A549 (cell line): ENCODE data around the gene CATSPERZ. TPM values are rescaled to one million over a fixed set of nuclear protein-coding genes. Genes with fewer than 3 reads are reported as not detected.

Experiments
- ATAC-seq, 2 experiments: fragments of 200-7000 bp in 1 of 2; fragments of >200 bp in 1 of 2; cut with Nextera tagmentation in 1 of 2; cut with Tn5 transposase in 1 of 2; 3 replicates each; pipeline versions ENCODE4 v1.8.0 to v1.9.1; 2018 to 2020; ENCODE audit warnings: mild to moderate bottlenecking in 1 of 2, moderate library complexity in 1 of 2
- CTCF ChIA-PET: fragments of 300-600 bp; sonication (Branson Sonifier 250); formaldehyde crosslinking; extraction: SDS; loops from one replicate; lab custom pipeline; 2021; ENCODE audit warnings: antibody characterized with exemption, inconsistent platforms; lab: Yijun Ruan, JAX
- POLR2A ChIA-PET: fragments of 350-600 bp; formaldehyde crosslinking; extraction: SDS; loops from one replicate; lab custom pipeline; 2021; ENCODE audit warnings: antibody characterized with exemption, inconsistent platforms; lab: Yijun Ruan, JAX
- DNase-seq, 2 experiments: peaks; one replicate each; pipeline versions ENCODE4 v3.0.0 to v3.0.0-alpha.2; 2011 to 2016; ENCODE audit warnings: low read depth in 1 of 2, low spot score in 1 of 2
- FAIRE-seq: peaks from 2 replicates; lab custom pipeline; 2011; peaks lifted over from hg19 to GRCh38; lab: Jason Lieb, UNC
- H3K27ac ChIP-seq, 2 experiments: fragments of >200 bp; sonication (Bioruptor Twin); formaldehyde crosslinking; 3 replicates each; pipeline ENCODE4 v1.5.1; 2016 to 2017
- H3K4me1 ChIP-seq: fragments of >200 bp; sonication (Bioruptor Twin); formaldehyde crosslinking; 3 replicates; pipeline ENCODE4 v1.6.1; 2016
- H3K4me2 ChIP-seq: fragments of >200 bp; sonication (Bioruptor Twin); formaldehyde crosslinking; 3 replicates; pipeline ENCODE4 v1.6.1; 2016
- H3K4me3 ChIP-seq: fragments of >200 bp; sonication (Bioruptor Twin); formaldehyde crosslinking; 3 replicates; pipeline ENCODE4 v1.5.1; 2016
- H3K9me3 ChIP-seq: fragments of >200 bp; sonication (Bioruptor Twin); formaldehyde crosslinking; 3 replicates; pipeline ENCODE4 v1.6.1; 2016
- BHLHE40 ChIP-seq: IDR thresholded peaks from 2 replicates; pipeline ENCODE4 v1.6.1; 2012; ENCODE audit warnings: low read depth, low read length, inconsistent platforms
- CEBPB ChIP-seq, 2 experiments: fragments of >200 bp in 1 of 2; sonication (Bioruptor Twin) in 1 of 2; formaldehyde crosslinking in 1 of 2; IDR thresholded peaks; 2 replicates each; pipeline ENCODE4 v1.6.1; 2012 to 2016
- EP300 ChIP-seq, 2 experiments: fragments of >200 bp; sonication (Bioruptor Twin); formaldehyde crosslinking; IDR thresholded peaks; 2 replicates in 1 of 2; 3 replicates in 1 of 2; pipeline ENCODE4 v1.6.1; 2016 to 2017
- ESRRA ChIP-seq: fragments of 150-350 bp; IDR thresholded peaks from 2 replicates; pipeline ENCODE4 v1.6.1; 2014; ENCODE audit warnings: mild to moderate bottlenecking, low read length, borderline replicate concordance
- FOSL2 ChIP-seq, 2 experiments: fragments of 450-650 bp in 1 of 2; fragments of >200 bp in 1 of 2; sonication (Bioruptor Twin) in 1 of 2; formaldehyde crosslinking; IDR thresholded peaks; 2 replicates each; pipeline versions ENCODE4 v1.5.0 to v1.6.1; 2016 to 2020; ENCODE audit warnings: mild to moderate bottlenecking in 1 of 2, moderate library complexity in 1 of 2
- GATA3 ChIP-seq: IDR thresholded peaks from 2 replicates; pipeline ENCODE4 v1.6.1; 2012; ENCODE audit warnings: borderline replicate concordance
- HOXB5 ChIP-seq: fragments of 250-450 bp; sonication (Bioruptor Pico); IDR thresholded peaks from 2 replicates; pipeline ENCODE4 v1.5.0; 2020; ENCODE audit warnings: mild to moderate bottlenecking, moderate library complexity
- JUN ChIP-seq, 2 experiments: fragments of >200 bp; sonication (Bioruptor Twin); formaldehyde crosslinking; IDR thresholded peaks; 2 replicates in 1 of 2; 3 replicates in 1 of 2; pipeline ENCODE4 v1.6.1; 2016 to 2017
- KDM1A ChIP-seq: fragments of 200-600 bp; sonication (generic); IDR thresholded peaks from 2 replicates; pipeline ENCODE4 v1.6.1; 2016; ENCODE audit warnings: low read depth, mild to moderate bottlenecking
- MYC ChIP-seq: IDR thresholded peaks from 2 replicates; pipeline ENCODE4 v1.6.1; 2012; ENCODE audit warnings: mild to moderate bottlenecking, inconsistent platforms, low read length, improper control_type of control experiment, borderline replicate concordance
- POLR2A ChIP-seq: IDR thresholded peaks from 2 replicates; pipeline ENCODE4 v1.6.1; 2012; ENCODE audit warnings: mild to moderate bottlenecking, low read length
- POLR2AphosphoS2 ChIP-seq: conservative IDR thresholded peaks from 2 replicates; pipeline ENCODE4 v1.6.1; 2012; ENCODE audit warnings: low read length, improper control_type of control experiment, inconsistent platforms
- RARB ChIP-seq: fragments of 250-450 bp; sonication (Bioruptor Pico); IDR thresholded peaks from 2 replicates; pipeline ENCODE4 v1.8.0; 2021; ENCODE audit warnings: mild to moderate bottlenecking, moderate library complexity
- TFCP2L1 ChIP-seq: fragments of 250-450 bp; sonication (Bioruptor Pico); IDR thresholded peaks from 2 replicates; pipeline ENCODE4 v1.5.0; 2021; ENCODE audit warnings: mild to moderate bottlenecking
- ZFP36 ChIP-seq: fragments of 450-650 bp; IDR thresholded peaks from 2 replicates; pipeline ENCODE4 v1.6.1; 2014; ENCODE audit warnings: borderline replicate concordance; ENCODE audit not compliant: partially characterized antibody
- ZNF302 ChIP-seq: fragments of 250-450 bp; sonication (Bioruptor Pico); IDR thresholded peaks from 2 replicates; pipeline ENCODE4 v1.9.0; 2021; ENCODE audit warnings: inconsistent platforms, mild to moderate bottlenecking, moderate library complexity
- ZSCAN20 ChIP-seq: fragments of 250-450 bp; sonication (Bioruptor Pico); IDR thresholded peaks from 2 replicates; pipeline ENCODE4 v1.8.0; 2022; ENCODE audit warnings: mild to moderate bottlenecking, moderate library complexity
- WGBS: methylation state at CpG from one replicate; pipeline ENCODE4 v1.1.6; 2017; ENCODE audit errors: missing lambda C conversion rate; 5-methylcytosine and 5-hydroxymethylcytosine counted together
- polyA plus RNA-seq, 4 experiments: library from polyadenylated mRNA; depleted of rRNA in 3 of 4; stranded (reverse); fragments of >200 nt; fragmentation: RNase III in 1 of 4; extraction: RNeasy Plus Mini Kit Qiagen cat#74134 plus additional on column Dnase treatment in 1 of 4; gene quantifications; 2 replicates in 3 of 4; 3 replicates in 1 of 4; pipeline ENCODE4 v1.2.3, GENCODE V29; 2011 to 2017
- TF ChIP-seq, protein P1 (sequence below): IDR thresholded peaks from 2 replicates; pipeline ENCODE4 v1.6.1; 2012
- TF ChIP-seq, protein P2 (sequence below): fragments of 150-350 bp; IDR thresholded peaks from 2 replicates; pipeline ENCODE4 v1.6.1; 2014; ENCODE audit warnings: low read depth, mild to moderate bottlenecking, low read length
- TF ChIP-seq, protein P3 (sequence below): fragments of 250-450 bp; sonication (Bioruptor Pico); IDR thresholded peaks from 2 replicates; pipeline ENCODE4 v1.5.0; 2021; ENCODE audit warnings: mild to moderate bottlenecking, moderate library complexity, borderline replicate concordance

Gene CATSPERZ
- polyA plus RNA-seq, 2 of the 4 experiments (the other 2 are of a cell fraction) = 1.9 to 3.4 TPM

DNA sequence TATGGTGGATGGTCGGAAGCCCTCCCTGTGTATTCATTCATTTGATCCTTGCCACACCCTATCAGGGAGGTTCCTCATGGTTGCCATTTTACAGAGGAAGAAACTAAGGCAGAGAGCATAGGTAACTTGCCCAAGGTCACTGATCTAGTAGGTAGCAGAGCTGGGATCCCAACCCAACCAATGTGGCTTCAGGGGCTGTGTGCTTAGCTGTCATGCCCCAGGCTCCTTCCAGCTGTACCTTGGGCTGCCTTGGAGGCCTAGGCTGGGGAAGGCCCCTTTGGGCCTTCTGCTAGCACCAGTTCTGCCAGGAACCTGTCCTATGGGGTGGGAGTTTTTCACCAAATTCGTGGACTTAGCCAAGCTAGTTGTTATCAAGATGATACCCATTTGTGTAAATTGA is 24.3 kb upstream of the CATSPERZ start:
- Histone ChIP-seq H3K27ac (peak overlapping the region in 1 of 2 experiments; percentile 84; a peak in 4 of 6 replicates), H3K9me3 (no peaks in the 10 kb centered on the region), H3K4me3 (no peak overlapping the region), H3K4me2 (no peak overlapping the region; the same call in 2 of the 3 replicates), H3K4me1 (peaks cover 41% of the 10 kb centered on the region)
- FAIRE-seq (no peak), ATAC-seq (no peak), DNase-seq (no peak)
- WGBS = 76% methylated on average over 2 of the region's 2 CpGs
- CTCF ChIA-PET = interaction anchor here (0.8 to 20.5 kb wide), 12 partner anchors 11 to 438 kb away, joined by 3 to 448 read pairs (median 4); partner anchors contain the start of genes CATSPERZ, ESRRA, PLCB3 and PPP1R14B
- TF ChIP-seq GATA3 = no peak
- no peak for TF ChIP-seq TFCP2L1 (CRISPR knock-in tag)
- TF ChIP-seq HOXB5 (CRISPR knock-in tag) = no peak
- no peak for TF ChIP-seq ESRRA
- TF ChIP-seq, protein P1, sequence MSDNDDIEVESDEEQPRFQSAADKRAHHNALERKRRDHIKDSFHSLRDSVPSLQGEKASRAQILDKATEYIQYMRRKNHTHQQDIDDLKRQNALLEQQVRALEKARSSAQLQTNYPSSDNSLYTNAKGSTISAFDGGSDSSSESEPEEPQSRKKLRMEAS = no peak
- TF ChIP-seq RARB (CRISPR knock-in tag) = no peak
- no peak for TF ChIP-seq BHLHE40
- TF ChIP-seq POLR2AphosphoS2 = no peak
- TF ChIP-seq ZFP36 = no peak
- TF ChIP-seq, protein P2, sequence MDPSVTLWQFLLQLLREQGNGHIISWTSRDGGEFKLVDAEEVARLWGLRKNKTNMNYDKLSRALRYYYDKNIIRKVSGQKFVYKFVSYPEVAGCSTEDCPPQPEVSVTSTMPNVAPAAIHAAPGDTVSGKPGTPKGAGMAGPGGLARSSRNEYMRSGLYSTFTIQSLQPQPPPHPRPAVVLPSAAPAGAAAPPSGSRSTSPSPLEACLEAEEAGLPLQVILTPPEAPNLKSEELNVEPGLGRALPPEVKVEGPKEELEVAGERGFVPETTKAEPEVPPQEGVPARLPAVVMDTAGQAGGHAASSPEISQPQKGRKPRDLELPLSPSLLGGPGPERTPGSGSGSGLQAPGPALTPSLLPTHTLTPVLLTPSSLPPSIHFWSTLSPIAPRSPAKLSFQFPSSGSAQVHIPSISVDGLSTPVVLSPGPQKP = no peak
- POLR2A ChIA-PET = interaction anchor here (1.3 kb wide), 1 partner anchor 9 kb away, joined by 6 read pairs; no protein-coding TSS in a partner anchor

DNA sequence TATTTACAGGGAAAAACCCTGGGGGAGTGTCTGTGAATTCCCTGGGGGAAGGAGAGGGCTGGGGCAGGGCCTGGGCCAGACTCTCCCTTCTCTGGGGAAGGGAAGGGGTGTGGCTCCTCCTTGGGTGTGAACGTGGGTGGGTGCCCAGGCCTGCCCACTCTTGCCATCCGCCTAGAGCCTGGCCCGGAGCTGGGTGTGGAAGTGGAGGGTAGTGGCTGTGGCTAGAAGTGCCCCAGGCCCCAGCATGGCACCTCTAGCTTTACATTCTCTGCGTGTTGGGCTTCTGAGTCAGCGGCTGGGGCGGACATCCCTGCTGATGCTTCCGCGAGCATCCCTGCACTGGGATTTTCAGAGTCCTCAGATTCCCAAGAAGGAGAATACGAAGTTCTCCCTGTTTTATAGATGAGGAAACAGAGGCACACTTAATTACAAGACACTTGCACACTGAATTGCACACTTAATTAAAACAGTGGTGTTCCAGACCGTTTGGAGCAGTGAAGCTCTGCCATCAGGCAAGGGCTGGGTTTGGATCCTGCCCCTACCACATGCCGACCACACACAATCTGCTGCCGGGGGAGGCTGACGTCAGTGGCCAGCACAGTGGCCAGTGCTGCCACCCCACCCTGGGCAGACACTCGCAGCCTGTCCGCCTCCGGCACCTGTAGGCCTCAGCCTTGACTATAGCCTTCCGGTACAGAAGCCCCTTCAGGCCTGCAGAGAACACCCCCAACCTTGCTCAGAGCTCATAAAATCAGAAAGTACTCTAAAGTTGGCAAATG is 23.3 kb upstream of the CATSPERZ start:
- Histone ChIP-seq H3K27ac (peak overlapping the region; percentile 65 to 84), H3K4me2 (peak overlapping the region; percentile 56), H3K4me1 (peaks cover 40% of the 10 kb centered on the region), H3K4me3 (no peak overlapping the region), H3K9me3 (no peaks in the 10 kb centered on the region)
- POLR2A ChIA-PET = interaction anchor here (0.7 to 1.7 kb wide), 8 partner anchors 8 to 55 kb away, joined by 4 to 11 read pairs (median 6); partner anchors contain the start of genes CATSPERZ, FKBP2, PRDX5 and TRMT112
- TF ChIP-seq MYC = no peak
- TF ChIP-seq EP300 (IDR thresholded peaks at IDR 0.05) = no peak
- TF ChIP-seq FOSL2 (IDR thresholded peaks at IDR 0.05) = no peak
- TF ChIP-seq FOSL2 (CRISPR knock-in tag; IDR thresholded peaks at IDR 0.05) = peak; percentile 83
- TF ChIP-seq, protein P3, sequence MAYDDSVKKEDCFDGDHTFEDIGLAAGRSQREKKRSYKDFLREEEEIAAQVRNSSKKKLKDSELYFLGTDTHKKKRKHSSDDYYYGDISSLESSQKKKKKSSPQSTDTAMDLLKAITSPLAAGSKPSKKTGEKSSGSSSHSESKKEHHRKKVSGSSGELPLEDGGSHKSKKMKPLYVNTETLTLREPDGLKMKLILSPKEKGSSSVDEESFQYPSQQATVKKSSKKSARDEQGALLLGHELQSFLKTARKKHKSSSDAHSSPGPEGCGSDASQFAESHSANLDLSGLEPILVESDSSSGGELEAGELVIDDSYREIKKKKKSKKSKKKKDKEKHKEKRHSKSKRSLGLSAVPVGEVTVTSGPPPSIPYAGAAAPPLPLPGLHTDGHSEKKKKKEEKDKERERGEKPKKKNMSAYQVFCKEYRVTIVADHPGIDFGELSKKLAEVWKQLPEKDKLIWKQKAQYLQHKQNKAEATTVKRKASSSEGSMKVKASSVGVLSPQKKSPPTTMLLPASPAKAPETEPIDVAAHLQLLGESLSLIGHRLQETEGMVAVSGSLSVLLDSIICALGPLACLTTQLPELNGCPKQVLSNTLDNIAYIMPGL = no peak
- peak in 1 of 2 experiments; percentile 37; a peak in 1 of 5 replicates for TF ChIP-seq JUN (IDR thresholded peaks at IDR 0.05)
- no peak for TF ChIP-seq ZNF302 (CRISPR knock-in tag)
- no peak for TF ChIP-seq POLR2A
- no peak for TF ChIP-seq ZSCAN20 (CRISPR knock-in tag)
- TF ChIP-seq RARB (CRISPR knock-in tag) = no peak
- no peak for TF ChIP-seq KDM1A
- TF ChIP-seq HOXB5 (CRISPR knock-in tag) = no peak
- TF ChIP-seq CEBPB (IDR thresholded peaks at IDR 0.05) = no peak
- TF ChIP-seq, protein P1 = peak; percentile 61
- peak; percentile 88 to 91 for ATAC-seq
- CTCF ChIA-PET = interaction anchor here (0.7 to 20.5 kb wide), 17 partner anchors 8 to 80 kb away, joined by 3 to 448 read pairs (median 3); partner anchors contain the start of genes CATSPERZ, ESRRA, PLCB3 and PPP1R14B
- FAIRE-seq = no peak
- WGBS = 47% methylated on average over 15 of the region's 17 CpGs
- DNase-seq = peak; percentile 44 to 81
